Liver (tissue), 3 donors: ENCODE results near the gene ROR1.

Experiments
- CTCF ChIP-seq: fragments of 150-350 bp; IDR thresholded peaks from 2 replicates; pipeline ENCODE4 v1.5.1; 2017; ENCODE audit warnings: improper control_type of control experiment, low read depth, low read length; ENCODE audit not compliant: missing input control
- EGR1 ChIP-seq, 2 donors: IDR thresholded peaks; 2 replicates each; pipeline ENCODE4 v1.6.1; 2016 to 2018; ENCODE audit warnings: antibody characterized with exemption in 2 of 2, low read depth in 2 of 2
- FOXA1 ChIP-seq: IDR thresholded peaks from 2 replicates; pipeline ENCODE4 v1.6.1; 2016; ENCODE audit warnings: antibody characterized with exemption
- GABPA ChIP-seq, 2 donors: IDR thresholded peaks in 1 of 2; conservative IDR thresholded peaks in 1 of 2; 2 replicates each; pipeline ENCODE4 v1.6.1; 2016; ENCODE audit warnings: antibody characterized with exemption in 2 of 2, mild to moderate bottlenecking in 1 of 2, moderate library complexity in 1 of 2
- HNF4G ChIP-seq: IDR thresholded peaks from 2 replicates; pipeline ENCODE4 v1.6.1; 2016; ENCODE audit warnings: antibody characterized with exemption
- JUND ChIP-seq, 2 donors: IDR thresholded peaks; 2 replicates each; pipeline ENCODE4 v1.6.1; 2016; ENCODE audit warnings: antibody characterized with exemption in 2 of 2
- REST ChIP-seq: IDR thresholded peaks from 2 replicates; pipeline ENCODE4 v1.6.1; 2016; ENCODE audit warnings: antibody characterized with exemption, mild to moderate bottlenecking
- TAF1 ChIP-seq: conservative IDR thresholded peaks from 2 replicates; pipeline ENCODE4 v1.6.1; 2016; ENCODE audit warnings: antibody characterized with exemption, mild to moderate bottlenecking
- donor health status: healthy.
- donor health status: healthy.

- TF ChIP-seq CTCF (no peak), FOXA1 (no peak), EGR1 (IDR thresholded peaks at IDR 0.05; ENCODE audit: low read depth in 2 of 2) (no peak), TAF1 (no peak), HNF4G (no peak), REST (no peak), JUND (IDR thresholded peaks at IDR 0.05) (no peak), GABPA (IDR thresholded peaks at IDR 0.05 in 1 of 2, conservative IDR thresholded peaks at IDR 0.05 in 1 of 2) (no peak)
Observed at GRCh38 chr1:64209221-64209620, 435.4 kb downstream of the ROR1 start.
